ENCODE data around the gene MORC4. TPM values are rescaled to one million over a fixed set of nuclear protein-coding genes. Genes with fewer than 3 reads are reported as not detected.

MORC4 gene
- total and polyA plus RNA-seq, 2 of the 4 experiments (the other 2 are of a cell fraction) = 17.5 to 34.2 TPM

DNA sequence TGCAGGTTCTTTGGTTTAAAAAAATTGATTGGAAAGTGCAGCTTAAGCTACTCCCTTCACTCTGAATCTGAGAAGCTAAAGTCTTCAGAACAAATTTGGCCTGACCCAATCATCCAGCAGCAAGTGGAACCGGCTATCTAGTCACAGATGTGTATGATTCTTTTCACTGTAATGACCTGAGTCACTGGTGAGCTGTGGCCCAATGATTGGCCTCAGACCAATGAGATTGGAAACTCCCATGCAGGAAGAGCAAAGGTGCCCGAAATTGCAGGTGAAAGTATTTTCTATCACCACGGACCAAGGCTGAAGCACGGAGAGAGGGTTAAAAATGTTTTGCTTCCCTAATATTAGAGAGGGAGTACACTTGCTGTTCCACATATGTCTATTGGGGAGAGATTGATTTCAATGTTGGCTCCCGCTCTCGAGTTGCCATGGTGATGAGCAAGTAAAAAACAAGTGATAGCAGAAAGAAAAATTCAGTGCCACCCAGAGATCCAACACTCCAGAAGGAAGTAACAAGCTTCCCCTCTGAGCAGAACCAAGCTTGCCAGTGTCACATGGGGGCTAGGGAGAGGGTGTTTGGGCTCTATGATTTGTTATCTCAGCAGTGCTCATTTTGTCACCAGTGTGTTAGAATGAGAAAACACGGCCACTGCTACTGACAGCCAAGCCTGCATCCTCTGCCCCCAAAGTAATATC is 108.1 kb downstream of the MORC4 start:
- no peak overlapping the region for H2BK120ac ChIP-seq (ENCODE audit: low read depth, low read length)
- DNase-seq (no peak), ATAC-seq (ENCODE audit: low read depth) (no peak)
- no peak overlapping the region for H3K56ac ChIP-seq (ENCODE audit: extremely low read depth, insufficient read depth, low read length)
- no peak overlapping the region for H2AK5ac ChIP-seq (ENCODE audit: low read depth, low read length)
- H2BK15ac ChIP-seq (ENCODE audit: low read depth, low read length) = no peak overlapping the region
- no peak overlapping the region for H2AFZ ChIP-seq (replicated peaks; ENCODE audit: low read length, poor library complexity)
- H3K27me3 ChIP-seq (ENCODE audit: control insufficient read depth, insufficient read depth, low read length) = peaks cover 17% of the 10 kb centered on the region
- H4K5ac ChIP-seq (ENCODE audit: low read depth, low read length) = no peak overlapping the region
- 14% methylated on average over 1 of the region's 7 CpGs; no CpG with 5 or more reads in 1 of the 2 experiments for whole genome bisulfite sequencing, 2 experiments (ENCODE audit: extremely low coverage in 2 of 2, insufficient read length in 1 of 2)
- no peak overlapping the region for H4K91ac ChIP-seq (ENCODE audit: insufficient read depth, low read depth, low read length)
- no peak overlapping the region for H4K8ac ChIP-seq (ENCODE audit: low read depth in 2 of 2, low read length in 2 of 2)
- CTCF ChIA-PET = no interaction called here
- dilution Hi-C loops (cut with HindIII; ENCODE audit: low sequenced_read_pairs, unreplicated experiment) (no loop called here), in situ Hi-C loops (cut with MboI; ENCODE audit: low sequenced_read_pairs) (no loop called here), intact Hi-C loops (cut with micrococcal nuclease) (loop anchor here (5.0 to 10.0 kb wide), 7 partner anchors 133 to 1003 kb away; partner anchors contain the start of genes NCBP2L, PRPS1, RBM41 and TSC22D3)
- H3K14ac ChIP-seq (replicated peaks; ENCODE audit: low read depth, low read length) = no peak overlapping the region
- no peak overlapping the region for H3K9ac ChIP-seq (ENCODE audit: low read depth, low read length)
- H4K20me1 ChIP-seq (ENCODE audit: insufficient read depth, low read length) = no peaks in the 10 kb centered on the region
- H2BK5ac ChIP-seq (ENCODE audit: low read depth, low read length, poor library complexity, severe bottlenecking) = no peak overlapping the region
- 0 out of 2 replicates have a peak, but pooled peaks cover 3% of the 10 kb centered on the region for H3K4me1 ChIP-seq (ENCODE audit: control insufficient read depth, insufficient read depth, low read length)
- no peak overlapping the region for H3K4ac ChIP-seq (ENCODE audit: low read depth, low read length)
- H3K27ac ChIP-seq (ENCODE audit: insufficient read depth, low read length) = no peak overlapping the region
- peaks cover 11% of the 10 kb centered on the region; the same call in 1 of the 2 replicates for H3K9me1 ChIP-seq (ENCODE audit: insufficient read depth, low read length)
- POLR2A ChIA-PET (ENCODE audit: unreplicated experiment) = no interaction called here
- no peak overlapping the region for H3K18ac ChIP-seq (ENCODE audit: low read depth, low read length)
- no peak overlapping the region for H3K23ac ChIP-seq (ENCODE audit: low read depth, low read length)
- no peaks in the 10 kb centered on the region for H3K79me1 ChIP-seq (ENCODE audit: low read depth in 1 of 2, low read length in 2 of 2)
- H3K9me3 ChIP-seq (ENCODE audit: control insufficient read depth, insufficient read depth, low read length) = no peaks in the 10 kb centered on the region
- no peaks in the 10 kb centered on the region for H3K36me3 ChIP-seq (ENCODE audit: control insufficient read depth, insufficient read depth, low read length)
- no peak overlapping the region for H2BK20ac ChIP-seq (ENCODE audit: low read depth, low read length)
- no peak overlapping the region for H3K4me2 ChIP-seq (ENCODE audit: low read depth, low read length)
- H3K4me3 ChIP-seq (ENCODE audit: insufficient read depth, low read depth, low read length) = no peak overlapping the region
- TF ChIP-seq BHLHE40 (IDR thresholded peaks at IDR 0.05; ENCODE audit: low read depth, low read length) (no peak), SMC3 (IDR thresholded peaks at IDR 0.05; ENCODE audit: low read depth, low read length) (no peak), RAD21 (IDR thresholded peaks at IDR 0.05; ENCODE audit: low read length) (no peak), POLR2A (IDR thresholded peaks at IDR 0.05; ENCODE audit: low read depth, low read length) (no peak), MAZ (IDR thresholded peaks at IDR 0.05; ENCODE audit: borderline replicate concordance, low read depth, low read length) (no peak), MAFK (IDR thresholded peaks at IDR 0.05; ENCODE audit: low read depth, low read length) (no peak), CHD1 (IDR thresholded peaks at IDR 0.05; ENCODE audit: low read depth, low read length) (no peak), NFE2L2 (IDR thresholded peaks at IDR 0.05; ENCODE audit: low read depth, low read length) (no peak), FOS (IDR thresholded peaks at IDR 0.05; ENCODE audit: low read depth, low read length) (no peak), RFX5 (IDR thresholded peaks at IDR 0.05; ENCODE audit: low read depth, low read length) (no peak), CEBPB (IDR thresholded peaks at IDR 0.05; ENCODE audit: low read depth, low read length) (no peak), RCOR1 (IDR thresholded peaks at IDR 0.05; ENCODE audit: insufficient replicate concordance, low read length) (no peak), MXI1 (IDR thresholded peaks at IDR 0.05; ENCODE audit: borderline replicate concordance, low read depth, low read length) (no peak)
- TF ChIP-seq, protein P1, sequence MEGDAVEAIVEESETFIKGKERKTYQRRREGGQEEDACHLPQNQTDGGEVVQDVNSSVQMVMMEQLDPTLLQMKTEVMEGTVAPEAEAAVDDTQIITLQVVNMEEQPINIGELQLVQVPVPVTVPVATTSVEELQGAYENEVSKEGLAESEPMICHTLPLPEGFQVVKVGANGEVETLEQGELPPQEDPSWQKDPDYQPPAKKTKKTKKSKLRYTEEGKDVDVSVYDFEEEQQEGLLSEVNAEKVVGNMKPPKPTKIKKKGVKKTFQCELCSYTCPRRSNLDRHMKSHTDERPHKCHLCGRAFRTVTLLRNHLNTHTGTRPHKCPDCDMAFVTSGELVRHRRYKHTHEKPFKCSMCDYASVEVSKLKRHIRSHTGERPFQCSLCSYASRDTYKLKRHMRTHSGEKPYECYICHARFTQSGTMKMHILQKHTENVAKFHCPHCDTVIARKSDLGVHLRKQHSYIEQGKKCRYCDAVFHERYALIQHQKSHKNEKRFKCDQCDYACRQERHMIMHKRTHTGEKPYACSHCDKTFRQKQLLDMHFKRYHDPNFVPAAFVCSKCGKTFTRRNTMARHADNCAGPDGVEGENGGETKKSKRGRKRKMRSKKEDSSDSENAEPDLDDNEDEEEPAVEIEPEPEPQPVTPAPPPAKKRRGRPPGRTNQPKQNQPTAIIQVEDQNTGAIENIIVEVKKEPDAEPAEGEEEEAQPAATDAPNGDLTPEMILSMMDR (conservative IDR thresholded peaks at IDR 0.05; ENCODE audit: low read depth, low read length) = no peak
- TF ChIP-seq, protein P2, sequence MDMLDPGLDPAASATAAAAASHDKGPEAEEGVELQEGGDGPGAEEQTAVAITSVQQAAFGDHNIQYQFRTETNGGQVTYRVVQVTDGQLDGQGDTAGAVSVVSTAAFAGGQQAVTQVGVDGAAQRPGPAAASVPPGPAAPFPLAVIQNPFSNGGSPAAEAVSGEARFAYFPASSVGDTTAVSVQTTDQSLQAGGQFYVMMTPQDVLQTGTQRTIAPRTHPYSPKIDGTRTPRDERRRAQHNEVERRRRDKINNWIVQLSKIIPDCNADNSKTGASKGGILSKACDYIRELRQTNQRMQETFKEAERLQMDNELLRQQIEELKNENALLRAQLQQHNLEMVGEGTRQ (IDR thresholded peaks at IDR 0.05; ENCODE audit: low read depth, low read length) = no peak
- TF ChIP-seq, protein P3, sequence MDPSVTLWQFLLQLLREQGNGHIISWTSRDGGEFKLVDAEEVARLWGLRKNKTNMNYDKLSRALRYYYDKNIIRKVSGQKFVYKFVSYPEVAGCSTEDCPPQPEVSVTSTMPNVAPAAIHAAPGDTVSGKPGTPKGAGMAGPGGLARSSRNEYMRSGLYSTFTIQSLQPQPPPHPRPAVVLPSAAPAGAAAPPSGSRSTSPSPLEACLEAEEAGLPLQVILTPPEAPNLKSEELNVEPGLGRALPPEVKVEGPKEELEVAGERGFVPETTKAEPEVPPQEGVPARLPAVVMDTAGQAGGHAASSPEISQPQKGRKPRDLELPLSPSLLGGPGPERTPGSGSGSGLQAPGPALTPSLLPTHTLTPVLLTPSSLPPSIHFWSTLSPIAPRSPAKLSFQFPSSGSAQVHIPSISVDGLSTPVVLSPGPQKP (IDR thresholded peaks at IDR 0.05; ENCODE audit: borderline replicate concordance, low read depth, low read length) = no peak
- no peak overlapping the region for H2AK9ac ChIP-seq (replicated peaks; ENCODE audit: low read depth, low read length, poor library complexity)
- BruUV-seq (replicated peaks) = no TSS peak
